Stimulated activated CD8-positive, alpha-beta memory T cell treated with anti-CD3 and anti-CD28 coated beads, Interleukin-12 subunit alpha, Interleukin-12 subunit beta, amount 100 ng/mL, for 24 hours (primary cell): Measurements from ENCODE around the gene VTI1B.
"Not testable (repeated sequence)": the region's sequence is repeated elsewhere in the genome, so short reads cannot be mapped to it uniquely, and the experiment has no call there.

Experiments
- DNase-seq: peaks from one replicate; pipeline ENCODE4 v3.0.0-alpha.2; 2020; ENCODE audit errors: extremely low read depth

The VTI1B gene

DNA sequence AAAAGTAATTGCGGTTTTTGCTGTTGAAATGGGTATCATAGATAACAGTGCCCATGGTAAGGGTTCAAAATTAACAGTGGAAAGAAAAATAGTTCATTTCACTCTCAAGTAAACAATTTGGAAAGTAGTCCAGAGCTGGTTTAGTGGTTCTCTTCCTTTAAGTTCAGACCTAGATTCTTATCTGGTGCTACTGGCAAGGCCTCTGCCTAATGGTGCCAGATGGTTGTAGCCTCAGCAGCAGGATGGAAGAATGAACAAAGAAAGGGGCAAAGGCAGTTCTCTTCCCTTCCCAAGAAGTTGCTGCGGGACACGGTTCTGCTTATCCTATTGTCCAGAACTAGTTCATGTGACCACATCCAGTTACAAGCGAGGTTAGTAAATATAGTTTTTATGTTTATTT is 44.2 kb downstream of the VTI1B start:
- no peak for DNase-seq

- DNase-seq: no peak
These were observed 46.9 kb downstream of the VTI1B start for GRCh38 chr14:67627519-67627918.

- not testable (repeated sequence) for DNase-seq
These were observed 48.3 kb downstream of the VTI1B start for GRCh38 chr14:67626131-67626530.

DNA sequence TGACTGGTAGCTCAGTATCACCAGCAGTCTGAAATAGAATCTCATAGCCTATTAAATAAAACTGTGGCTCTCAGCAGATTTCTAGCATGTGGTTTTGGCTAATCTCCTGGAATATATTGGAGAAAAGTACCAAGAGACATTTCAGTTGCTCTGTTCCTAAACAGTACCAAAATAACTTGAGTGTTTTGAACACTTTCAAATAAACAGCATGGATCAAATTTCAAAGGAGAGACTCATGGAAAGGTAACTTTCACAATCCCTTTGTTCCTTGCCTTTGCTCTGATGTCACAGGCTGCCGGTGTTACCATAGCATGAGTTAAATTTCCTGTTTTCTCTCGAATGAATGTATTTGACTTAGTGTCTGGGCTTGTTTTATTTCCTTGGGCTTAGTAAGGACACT is 51.3 kb downstream of the VTI1B start:
- DNase-seq: no peak

DNA sequence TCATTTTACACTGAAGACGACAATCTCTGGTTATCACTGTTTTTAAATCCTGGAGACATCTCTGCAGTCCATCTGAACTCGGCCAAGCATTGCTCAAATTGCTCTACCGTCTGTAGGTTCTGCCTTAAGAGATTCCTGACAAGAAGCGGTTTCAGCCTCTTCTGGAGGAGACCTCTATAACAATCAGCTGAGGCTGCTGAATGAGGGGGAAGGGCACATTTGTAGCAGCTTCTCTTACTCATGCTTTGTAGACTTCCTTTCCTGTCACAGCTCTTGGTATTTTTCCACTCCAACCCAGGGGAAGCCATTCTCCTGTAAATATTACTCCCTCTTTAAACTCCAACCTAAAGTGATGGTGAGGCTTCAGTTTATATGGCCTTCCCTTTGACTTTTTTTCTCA is 51.8 kb downstream of the VTI1B start:
- no peak for DNase-seq

- no peak for DNase-seq
These were observed 54.1 kb downstream of the VTI1B start for GRCh38 chr14:67620217-67620785.

GRCh38 chr14:67619446-67620216 is 54.8 kb downstream of the VTI1B start, which contains the start of gene ARG2:
TSS of gene ARG2 (plus strand) at chr14:67619920. CDS start at chr14:67619978, 58 bp downstream.
- DNase-seq: peak; percentile 94

DNA sequence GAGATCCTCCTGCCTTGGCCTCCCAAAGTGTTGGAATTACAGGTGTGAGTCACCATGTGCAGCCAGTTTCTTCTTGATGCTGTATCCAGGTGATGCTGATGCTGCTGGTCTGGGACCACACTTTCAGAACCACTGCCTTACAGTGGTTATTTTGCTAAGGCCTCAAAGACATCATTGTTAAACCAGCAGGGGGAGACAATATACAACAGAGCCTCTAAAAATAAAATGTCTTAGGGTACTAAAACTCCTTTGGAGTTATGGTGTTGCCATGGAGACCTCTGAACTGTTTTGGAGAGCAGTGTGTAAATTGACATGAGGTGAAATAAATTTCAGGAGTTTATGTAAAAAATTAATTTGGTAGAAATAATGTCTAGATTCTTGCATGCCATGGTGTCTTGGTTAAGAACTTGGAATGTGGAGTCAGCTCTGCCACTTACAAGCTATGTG is 55.8 kb downstream of the VTI1B start:
- no peak for DNase-seq

- DNase-seq: no peak
These were observed 63.9 kb downstream of the VTI1B start for GRCh38 chr14:67610491-67610890.

DNA sequence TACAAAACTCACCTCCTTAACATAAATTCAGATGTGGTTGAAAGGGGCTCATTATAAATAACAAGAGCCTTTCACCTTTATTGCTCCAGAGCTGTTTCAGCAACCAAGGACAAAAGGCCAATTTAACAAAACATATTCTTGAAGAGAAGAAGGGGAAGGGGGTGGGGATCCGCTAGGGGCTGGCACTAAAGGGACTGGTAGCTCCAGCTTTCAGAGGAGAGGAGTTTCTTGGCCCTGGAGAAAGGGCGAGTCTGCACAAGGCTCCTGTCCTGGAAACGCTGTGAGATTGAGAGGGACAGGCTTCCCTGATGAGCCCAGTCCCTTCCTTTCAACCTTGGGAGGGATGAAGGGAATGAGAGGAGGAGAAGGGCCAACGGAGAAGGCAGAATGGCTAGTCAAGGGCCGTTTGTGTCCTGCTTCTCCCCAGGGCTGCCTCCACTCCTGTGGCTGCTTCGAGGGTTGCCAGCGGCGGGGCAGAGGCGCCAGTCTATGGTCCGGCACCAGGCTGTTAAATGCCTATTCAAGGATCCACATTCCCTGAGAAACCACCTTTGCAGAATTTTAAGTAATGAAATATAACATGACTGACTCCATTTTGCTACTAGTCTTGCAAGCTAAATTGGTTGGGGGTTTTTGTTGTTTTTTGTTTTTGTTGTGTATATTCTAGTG is 64.7 kb downstream of the VTI1B start:
- no peak for DNase-seq

DNA sequence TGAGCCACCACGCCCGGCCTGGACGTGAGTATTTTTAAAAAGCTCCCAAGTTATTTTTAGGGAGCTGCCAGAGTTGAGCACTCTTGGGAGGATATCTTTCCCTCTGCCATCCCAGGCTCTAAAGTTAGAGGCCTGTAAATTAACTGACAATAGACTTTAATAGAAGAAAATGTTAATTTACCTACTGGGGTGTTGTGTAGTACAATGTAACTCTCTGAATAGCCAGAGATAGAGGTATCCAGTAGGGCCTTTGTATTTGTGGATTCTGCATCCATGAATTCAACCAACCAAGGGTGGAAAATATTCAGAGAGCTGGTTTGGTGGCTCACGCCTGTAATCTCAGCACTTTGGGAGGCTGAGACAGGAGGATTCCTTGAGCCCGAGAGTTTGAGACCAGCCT is 66.8 kb downstream of the VTI1B start:
- no peak for DNase-seq

GRCh38 chr14:67602995-67603545 is 71.4 kb downstream of the VTI1B start:
- no peak for DNase-seq

- no peak for DNase-seq
These were observed 72.4 kb downstream of the VTI1B start for GRCh38 chr14:67602076-67602475.

DNA sequence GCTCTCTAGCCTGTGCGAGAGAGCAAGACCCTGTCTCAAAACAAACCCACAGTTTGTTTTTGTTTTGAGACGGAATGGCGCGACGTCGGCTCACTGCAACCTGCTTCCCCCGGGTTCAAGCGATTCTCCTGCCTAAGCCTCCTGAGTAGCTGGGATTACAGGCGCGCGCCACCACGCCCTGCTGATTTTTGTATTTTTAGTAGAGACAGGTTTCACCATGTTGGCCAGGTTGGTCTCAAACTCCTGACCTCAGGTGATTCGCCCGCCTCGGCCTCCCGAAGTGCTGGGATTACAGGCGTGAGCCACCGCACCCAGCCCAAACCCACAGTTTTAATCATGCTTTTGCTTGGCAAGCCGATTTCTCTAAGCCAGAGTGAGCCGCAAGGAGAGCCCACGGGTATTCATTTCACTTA is 73.9 kb downstream of the VTI1B start:
- not testable (repeated sequence) for DNase-seq

DNA sequence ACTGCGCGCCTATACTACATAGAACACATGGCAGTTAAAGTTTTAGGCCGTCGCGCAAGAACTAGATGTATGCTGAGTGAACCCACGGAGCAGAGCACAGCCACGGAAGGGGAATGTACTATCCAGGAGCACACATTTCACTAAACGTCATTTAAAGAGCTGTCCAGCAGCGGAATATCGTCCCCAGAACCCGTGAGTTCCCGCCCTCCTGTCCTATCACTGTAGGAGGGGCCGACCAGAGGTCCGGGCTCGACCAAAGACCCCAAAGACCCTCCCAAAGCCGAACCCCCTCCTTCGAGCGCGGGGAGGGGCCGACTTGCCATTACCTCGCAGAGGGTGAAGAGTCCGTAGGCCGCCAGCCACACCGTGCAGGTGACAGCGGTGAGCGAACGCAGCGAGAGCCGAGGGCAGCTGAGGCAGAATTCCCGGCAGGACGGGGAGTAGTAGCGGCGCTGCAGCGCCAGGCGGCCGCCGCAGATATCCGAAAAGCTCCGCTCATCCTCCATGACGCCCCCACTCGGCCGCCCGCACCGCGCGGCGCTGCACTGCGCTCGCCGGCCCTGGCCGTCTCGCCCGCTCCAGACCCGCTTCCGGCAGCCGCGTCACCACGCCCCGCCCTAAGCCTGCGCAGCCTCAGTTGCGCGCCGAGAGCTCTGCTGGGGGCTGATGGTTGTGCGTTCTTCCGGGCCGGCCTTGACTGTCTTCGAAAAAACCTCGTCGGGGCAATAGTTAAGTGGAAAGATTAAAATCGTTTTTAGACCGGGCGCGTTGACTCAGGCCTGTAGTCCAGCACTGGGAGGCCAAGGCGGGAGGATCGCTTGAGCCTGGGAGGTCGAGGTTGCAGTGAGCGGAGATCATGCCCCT is 74.5 kb downstream of the VTI1B start, which contains the start of gene PIGH:
TSS of gene PIGH (minus strand) at position 571 of the 864 bp plus-strand sequence. CDS start at position 506, 65 bp downstream.
- DNase-seq: peak; percentile 82
